IPS-NIHi11 (cell line): ENCODE data around the gene IGSF5.
"Not testable (repeated sequence)": the region's sequence is repeated elsewhere in the genome, so short reads cannot be mapped to it uniquely, and the experiment has no call there.

Experiments
- DNase-seq: peaks from one replicate; pipeline ENCODE4 v3.0.0; 2012; ENCODE audit warnings: mixed read lengths, low spot score

Gene IGSF5

DNA sequence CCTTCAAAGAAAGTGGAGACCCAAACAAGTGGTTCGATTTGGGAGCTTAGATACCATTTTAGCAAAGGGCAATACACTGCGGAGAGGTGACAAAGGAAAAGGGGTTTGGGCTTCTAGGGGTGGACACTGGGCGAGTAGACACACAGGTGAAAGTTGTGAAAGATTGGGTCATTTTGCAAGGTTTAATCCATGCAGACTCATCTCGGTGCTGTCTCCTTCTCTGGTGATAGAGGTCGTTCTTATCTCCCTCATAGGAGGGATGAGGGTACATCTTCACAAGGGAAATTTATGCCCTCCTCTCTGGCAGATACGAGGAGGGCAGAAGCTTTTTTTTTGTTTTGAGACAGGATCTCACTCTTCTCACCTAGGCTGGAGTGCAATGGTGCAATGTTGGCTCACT lies 6.4 kb upstream of the IGSF5 start:
- DNase-seq: no peak

DNA sequence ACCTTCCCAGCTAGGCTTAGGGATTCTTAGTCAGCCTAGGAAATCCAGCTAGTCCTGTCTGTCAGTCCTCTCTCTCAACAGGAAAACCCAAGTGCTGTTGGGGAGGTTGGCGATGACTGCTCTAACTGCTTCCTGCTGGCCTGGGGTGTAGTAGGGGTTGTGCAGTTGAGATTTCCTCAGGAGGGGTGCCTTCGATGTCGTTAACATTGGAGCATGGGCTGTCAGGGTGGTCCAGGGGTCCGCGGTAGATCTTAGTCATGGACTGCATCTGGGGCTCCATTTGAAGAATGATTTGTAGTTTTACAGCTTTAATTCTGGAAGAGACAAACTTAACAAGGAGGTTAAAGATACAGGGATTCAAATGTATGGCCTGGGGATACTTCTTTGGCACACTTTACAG lies 5.5 kb upstream of the IGSF5 start:
- not testable (repeated sequence) for DNase-seq

DNA sequence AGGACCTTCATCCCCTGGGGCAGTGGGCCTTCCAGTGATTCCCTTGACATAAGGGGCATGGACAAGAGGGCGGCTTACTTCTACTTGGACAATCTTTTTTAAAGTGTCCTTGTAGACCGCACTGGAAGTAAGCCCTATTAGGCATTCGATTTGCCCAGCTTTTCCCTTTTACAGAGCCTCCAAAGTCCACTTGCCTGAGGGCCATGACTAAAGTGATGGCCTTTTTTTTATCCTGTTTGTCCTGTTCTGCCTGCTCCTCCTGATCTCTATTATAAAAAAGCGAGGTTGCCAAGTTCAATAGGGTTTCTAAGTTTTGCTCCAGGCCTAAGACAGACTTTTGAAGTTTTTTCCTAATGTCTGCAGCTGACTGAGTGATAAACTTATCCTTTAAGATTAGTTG lies 2.4 kb upstream of the IGSF5 start:
- DNase-seq: not testable (repeated sequence)

DNA sequence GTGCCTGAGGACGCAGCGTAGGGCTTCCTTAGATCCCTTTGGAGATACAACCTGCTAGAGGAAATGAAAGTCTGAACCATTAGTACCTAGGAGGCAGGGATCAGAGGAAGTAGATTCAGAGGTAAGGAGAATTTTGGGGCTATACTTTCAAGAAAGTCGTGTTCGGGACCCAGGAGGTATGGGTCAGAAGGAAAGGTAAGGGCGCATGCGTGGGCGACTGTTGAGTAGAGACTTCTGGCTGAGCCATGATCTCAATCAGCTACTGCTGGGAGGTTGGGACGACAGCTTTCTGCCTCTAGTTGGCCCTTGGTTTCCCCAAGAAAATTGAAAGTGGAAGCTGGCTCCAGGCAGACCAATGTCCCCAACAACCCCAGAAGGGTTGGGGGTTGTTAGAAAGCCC lies 349 bp downstream of the IGSF5 start:
- DNase-seq: not testable (repeated sequence)

DNA sequence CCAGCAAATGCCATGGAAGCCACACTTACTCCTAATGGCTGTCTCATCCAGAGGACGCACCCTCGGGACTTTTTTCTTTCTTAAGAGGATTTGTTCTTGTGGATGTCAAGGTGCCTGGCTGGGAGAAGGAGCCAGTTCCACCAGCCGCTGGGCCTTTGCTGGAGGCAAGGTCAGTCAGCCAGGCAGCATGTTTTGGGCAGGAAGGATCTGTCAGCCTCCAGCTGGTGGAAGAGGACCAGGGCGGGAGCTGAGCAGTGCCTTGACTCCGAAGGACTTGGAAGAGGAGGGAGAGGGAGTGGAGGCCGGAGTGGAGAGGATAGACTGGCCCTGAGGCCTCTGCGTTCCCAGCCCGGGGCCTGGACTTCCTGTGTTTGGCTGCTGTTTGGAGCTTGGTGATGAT lies 5.7 kb downstream of the IGSF5 start:
- DNase-seq: no peak

DNA sequence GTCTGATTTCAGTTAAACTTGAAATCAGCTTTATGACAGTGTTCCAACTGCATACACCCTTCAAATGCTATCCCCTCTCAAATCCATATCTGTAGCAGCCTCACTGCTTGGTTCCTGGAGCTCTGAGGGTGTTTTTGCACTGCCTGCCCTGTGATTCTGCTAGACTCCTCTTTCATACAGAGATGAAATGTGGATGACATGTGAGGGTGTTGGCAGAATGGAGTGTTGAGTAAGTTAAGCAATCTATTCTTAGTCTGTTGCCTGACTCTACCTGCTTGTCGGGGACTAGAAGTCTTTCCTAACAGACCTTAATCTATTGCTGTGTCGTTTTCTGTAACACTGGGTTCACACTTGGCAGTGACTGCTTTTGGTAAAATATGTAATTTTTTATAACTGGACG lies 9.8 kb downstream of the IGSF5 start:
- no peak for DNase-seq

DNA sequence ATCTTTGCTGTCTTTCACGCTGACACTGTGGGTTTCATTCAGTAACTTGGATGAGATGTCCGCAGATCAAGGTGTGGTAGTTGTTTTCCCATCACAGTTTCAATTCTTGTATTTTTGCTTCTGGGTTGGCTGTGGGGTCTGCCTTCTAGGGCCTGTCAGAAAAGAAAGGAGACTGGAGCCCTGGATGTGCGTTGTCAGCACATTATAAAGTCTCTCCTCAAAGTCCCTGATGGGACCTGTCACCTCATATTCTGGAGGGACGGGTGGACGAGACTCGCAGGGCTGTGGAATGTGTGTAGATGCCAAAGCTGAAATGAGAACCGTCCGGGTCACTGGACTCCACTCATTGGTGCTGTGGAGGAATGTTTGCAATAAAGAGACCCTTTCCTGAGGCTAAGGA lies 11.3 kb downstream of the IGSF5 start:
- no peak for DNase-seq

DNA sequence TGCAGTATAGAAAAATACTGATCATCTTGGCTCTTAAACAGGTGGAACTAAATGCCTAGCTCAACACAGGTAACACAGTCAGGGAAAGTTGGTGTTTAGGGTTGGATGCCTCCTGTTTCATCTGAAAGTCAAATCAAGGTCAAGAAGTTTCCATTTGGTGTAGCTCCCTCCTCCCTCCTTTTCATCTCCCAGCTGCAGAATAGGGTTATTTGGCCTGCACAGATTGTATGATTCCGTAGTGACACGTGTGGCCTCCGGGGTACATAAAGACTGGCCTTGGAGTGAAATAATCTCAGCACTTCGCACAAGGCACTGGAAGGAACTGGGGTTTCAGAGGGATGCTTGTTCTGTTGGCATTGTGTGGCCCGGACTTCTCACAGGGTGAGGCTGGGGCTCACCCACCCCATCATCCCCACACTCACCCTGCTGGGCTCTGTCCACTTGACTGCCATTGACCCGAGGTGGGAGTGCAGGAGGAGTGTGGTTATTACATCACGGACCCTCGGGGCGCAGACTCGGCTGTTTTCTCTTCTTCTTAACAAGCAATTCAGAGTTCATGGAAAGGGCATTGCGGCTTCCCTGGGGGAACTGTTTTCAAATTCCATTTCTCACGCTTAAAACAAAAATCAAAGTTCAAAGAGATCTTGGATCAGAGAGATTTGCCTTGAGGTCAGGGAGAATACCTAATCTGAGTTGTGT lies 18.4 kb downstream of the IGSF5 start:
- no peak for DNase-seq

DNA sequence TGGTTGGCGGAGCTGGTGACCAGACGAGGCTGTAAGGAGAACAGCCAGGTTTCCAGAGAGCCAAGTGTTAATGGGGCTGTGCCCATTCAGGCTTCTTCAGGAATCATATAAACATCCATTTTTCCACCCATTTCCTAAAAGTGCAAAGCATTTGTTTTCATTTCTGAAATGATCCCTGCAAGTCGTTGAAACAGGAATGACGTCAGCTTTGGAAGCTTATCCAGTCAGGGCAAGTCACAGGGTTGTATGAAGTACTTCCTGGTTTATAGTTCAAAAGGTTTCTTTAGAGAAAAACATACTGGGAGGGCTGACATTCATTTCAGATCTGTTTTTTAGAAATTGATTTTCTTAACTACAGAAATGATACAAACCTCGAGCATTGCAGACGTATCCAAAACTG lies 29.2 kb downstream of the IGSF5 start:
- DNase-seq: no peak

DNA sequence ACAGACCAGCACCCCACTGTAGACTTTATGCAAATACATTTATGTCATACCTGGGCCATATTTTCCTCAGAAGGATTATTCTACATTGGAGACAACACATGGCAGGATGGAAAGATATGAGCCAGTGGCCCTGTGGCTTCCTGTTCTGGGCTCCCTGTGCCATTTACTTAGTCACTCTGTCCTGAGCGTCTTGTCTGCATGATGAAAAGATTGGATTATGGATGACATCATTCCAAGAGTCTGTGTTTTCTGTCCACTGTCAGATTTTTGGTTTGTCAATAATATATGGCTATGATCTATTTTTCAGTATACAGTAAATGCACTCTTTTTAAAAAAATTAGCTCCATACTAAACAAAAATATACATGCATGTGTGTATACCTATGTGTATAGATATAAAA lies 30.8 kb downstream of the IGSF5 start:
- no peak for DNase-seq

DNA sequence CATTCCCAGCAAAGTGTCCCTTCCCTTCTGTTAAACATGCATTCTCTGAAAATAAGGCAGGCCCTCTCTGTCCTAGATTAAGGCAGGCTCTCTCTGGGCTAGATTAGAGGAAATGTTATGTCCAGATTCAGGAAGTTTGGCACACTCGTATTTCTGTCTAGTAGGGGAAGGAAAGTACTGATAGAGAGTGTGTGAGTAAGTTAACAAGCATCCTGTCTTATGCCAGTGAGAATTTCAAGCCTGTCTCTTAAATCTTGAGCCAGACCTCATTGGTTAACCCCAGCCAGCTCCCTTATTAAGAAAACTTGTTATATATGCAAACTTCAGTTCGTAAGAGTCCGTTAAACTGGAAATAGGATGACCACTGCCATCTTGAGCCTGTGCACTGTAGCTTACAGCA lies 31.6 kb downstream of the IGSF5 start:
- no peak for DNase-seq

DNA sequence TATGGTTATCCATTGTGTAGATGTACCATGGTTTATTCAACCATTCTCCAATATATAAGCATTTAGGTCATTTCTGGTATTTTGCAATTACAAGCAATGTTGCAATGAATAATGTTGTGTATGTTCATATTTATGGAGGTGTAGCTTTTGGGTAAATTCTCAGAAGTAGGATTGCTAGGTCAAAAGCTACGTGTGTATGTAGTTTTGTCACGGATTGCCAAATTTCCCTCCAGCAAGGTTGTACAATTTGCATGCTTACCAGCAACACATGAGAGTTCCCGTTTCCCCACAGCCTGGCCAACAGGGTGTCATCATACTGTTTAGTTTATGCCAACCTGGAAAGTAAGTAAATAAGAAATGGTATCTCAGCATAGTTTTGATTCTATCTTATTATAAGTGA lies 36.3 kb downstream of the IGSF5 start:
- DNase-seq: no peak

DNA sequence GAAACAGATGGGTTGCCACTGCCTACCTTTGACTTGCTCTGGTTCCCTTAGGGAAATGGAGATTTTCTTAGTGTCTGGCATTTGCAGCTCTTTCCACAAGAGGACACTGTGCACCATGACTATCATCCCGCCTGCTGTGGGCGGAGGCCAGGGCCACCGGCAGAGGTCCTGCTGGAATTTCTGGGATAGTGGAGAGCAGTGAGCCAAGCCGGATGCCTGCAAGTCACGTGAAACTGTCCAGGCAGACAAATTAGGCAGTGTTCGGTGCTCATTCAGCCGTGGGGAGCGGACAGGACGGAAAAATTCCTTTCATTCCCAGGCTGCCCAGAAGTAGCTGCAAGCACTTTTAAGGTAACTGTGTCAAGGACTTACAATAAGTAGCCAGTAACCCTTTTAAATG lies 43.4 kb downstream of the IGSF5 start:
- peak; percentile 89 for DNase-seq

DNA sequence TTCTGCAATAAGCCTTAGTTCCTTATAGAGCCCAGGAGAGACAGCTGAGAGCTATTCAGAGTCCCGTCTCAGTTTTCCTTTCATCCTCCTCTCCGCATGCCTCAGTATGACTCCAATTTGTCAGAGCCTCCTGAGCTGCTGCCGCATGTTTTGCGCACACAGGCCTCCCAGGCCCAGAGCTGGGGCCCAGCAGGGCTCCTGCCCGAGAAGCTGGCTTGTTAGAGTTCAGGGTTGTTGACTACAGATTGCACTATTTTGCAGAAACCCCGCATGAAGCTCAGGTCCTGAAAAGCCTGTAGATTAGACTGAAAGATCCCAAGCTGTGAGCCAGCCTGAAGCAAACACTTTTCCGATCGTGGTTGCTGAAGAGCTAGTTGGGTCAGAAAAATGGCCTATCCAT lies 51.5 kb downstream of the IGSF5 start:
- no peak for DNase-seq

DNA sequence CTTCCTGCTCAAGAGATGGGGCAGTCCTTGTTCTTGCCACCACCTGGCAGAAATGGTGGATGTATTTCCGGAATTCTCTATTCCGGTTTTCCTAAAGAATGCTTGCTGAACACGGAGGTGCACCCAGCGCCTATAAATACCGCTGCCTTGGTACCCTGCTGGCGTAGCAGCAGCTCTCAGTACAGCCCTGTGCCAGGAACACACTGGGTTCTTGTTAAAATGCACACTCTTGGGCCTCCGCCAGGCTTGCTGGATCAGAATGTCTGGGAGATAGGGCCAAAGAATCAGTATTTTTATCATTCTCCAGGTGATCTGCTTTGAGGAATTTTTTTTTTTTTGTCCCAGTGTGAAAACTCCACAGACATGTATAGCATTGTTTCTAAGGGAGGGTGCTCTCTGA lies 54.2 kb downstream of the IGSF5 start:
- no peak for DNase-seq

DNA sequence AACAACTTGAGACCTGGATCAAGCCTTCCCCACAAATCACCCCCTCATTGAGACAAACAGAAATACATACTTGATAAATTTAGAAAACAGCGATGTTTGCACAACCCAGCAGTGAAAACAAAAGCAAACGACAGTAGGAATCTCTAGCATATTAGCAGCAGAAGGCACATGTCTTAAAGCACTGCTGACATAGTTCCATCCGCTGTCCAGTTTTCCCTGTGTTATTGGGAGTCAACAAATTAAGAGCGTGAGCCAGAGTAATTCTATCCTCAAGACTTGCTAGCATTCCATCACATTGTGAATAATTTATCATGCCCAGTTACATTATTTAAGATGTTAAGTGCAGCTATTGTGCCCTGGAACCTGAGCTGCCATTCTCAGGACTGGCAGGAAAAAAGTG lies 55.3 kb downstream of the IGSF5 start:
- no peak for DNase-seq

DNA sequence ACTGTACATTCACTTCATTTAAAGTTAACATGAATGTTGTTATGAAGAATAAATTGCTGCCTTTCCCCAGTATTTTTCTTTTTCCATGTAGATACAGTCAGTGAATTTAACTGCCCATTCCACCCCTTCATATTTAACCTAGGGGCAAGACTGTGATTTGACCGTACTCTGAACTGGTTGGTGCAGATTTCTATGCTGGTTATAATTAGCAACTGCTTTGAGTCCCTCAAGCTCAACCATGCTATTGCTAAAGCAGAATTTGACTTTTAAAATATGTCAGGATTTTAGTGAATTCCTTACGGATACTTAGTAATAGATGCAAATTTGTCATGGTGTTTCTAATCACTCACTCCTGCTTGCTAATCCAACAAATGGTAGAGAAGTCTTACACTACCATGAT lies 57.2 kb downstream of the IGSF5 start:
- DNase-seq: no peak

DNA sequence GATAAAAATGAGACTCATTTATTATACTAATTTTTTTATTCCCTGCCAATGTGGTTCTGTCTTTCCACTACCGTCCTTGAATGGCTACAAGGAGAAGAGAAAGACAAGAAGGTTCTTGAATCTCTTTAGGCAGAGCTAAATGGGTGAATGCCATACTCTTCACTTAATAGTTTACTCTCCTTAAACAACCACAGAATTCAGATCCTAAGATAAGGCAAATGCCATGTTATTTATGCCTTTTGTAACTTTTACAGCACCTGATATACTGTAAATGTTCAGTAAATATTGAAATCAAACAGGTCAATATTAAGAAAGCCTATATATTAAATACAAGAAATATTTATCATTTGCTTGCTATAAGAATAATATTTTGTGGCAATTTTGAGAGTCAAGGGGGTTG lies 58.4 kb downstream of the IGSF5 start:
- DNase-seq: no peak

DNA sequence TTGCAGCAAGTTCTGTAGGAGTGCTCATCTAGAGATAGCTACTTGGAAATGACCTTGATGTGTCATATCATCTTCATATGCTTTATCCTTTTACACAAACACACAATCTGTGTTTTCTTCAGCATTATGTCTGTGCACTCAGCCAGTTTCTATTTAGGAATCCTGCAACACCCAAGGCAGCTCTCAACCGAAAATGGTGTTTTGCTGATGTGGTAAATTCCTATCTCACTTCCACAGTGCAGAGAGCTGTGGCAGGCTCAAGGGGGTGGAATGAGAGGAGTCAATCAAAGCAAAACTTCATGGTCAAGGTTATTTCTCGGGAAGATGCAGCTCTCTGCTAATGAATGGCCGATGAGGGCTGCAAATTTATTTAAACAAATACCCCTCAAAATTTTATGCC lies 59.3 kb downstream of the IGSF5 start:
- no peak for DNase-seq

DNA sequence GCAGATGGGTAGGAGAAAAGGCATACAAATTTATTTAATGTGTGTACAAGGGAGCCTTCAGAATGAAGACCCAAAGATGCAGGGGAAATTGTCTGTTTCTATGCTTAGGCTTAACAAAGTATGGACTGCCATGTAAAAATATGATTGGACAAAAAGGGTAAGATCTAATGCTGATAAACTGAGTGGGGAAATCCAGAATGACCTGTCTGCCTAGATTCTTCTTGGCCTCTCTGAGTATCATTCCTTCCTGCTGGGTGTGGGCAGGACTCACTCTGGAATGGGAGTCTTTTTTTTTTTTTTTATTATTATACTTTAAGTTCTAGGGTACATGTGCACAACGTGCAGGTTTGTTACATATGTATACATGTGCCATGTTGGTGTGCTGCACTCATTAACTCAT lies 61.0 kb downstream of the IGSF5 start:
- DNase-seq: no peak

DNA sequence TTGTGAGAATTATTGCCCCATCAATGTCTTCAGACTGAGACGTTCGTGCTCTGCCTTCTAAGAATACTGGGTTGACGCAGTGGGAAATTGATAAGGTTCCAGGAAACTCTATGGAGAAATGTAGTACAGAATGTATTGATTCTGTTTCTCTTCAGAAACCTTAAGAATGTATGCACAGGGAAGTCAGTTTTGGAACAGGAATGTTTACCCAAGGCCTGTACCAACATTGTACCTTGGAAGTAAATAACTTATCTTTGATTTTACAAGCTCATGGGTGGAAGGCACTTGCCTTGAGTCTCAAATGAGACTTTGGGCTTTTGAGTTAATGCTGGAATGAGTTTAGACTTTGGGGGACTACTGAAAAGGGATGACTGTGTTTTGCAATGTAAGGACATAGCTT lies 62.8 kb downstream of the IGSF5 start:
- DNase-seq: no peak

DNA sequence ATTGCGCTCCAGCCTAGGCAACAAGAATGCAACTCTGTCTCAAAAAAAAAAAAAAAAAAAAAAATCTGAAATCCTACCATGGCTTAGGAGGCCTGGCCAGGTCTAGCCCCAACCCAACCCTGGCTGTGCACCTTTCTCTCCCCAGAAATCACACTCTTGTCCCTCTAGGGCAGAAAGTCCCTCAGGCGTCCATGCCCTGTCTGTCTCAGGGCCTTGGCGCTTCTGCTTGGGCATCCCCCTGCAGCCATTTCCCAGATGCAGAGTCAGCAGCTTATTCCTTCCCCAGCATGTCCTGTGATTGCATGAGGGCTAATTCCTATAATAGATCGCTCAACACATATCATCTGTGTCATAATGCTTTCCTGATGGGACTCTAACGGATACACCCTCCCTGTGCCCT lies 65.0 kb downstream of the IGSF5 start:
- DNase-seq: no peak

DNA sequence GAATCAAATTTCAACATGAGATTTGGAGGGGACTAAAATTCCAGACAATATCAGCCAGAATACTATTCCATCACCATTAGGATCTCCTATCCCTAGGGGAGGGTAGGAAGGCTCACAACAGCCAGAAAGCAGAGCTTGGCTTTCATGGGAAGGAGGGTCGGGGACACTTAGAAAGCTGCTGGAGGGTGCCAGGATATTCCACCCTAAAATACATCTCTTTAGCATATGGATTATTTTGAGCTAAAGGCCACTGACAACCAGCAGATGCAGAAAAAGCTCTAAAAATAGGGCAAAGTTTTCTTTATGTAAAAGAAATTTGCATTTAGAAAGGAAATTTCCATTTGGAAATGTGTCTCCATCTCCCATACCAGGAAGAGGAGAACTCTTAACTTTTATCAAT lies 68.0 kb downstream of the IGSF5 start:
- DNase-seq: no peak

DNA sequence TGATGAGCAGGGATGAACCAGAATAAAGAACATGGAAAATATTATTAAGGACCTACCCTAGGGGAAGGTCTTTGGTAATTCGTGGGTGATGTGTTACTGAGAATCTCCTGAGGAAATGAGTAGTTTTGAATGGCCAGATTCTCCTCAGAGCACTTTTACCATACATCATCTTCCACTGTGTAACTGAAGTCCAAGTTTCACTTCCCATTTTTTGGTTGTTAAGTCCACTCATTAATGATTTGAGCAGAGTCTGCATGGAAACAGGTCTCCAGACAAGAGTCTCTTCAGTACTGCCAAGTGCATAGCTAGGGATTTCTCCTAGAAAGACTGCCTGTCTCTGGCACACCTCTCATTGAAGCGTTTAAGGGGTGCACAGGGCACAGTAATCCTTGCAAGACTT lies 73.6 kb downstream of the IGSF5 start:
- no peak for DNase-seq

DNA sequence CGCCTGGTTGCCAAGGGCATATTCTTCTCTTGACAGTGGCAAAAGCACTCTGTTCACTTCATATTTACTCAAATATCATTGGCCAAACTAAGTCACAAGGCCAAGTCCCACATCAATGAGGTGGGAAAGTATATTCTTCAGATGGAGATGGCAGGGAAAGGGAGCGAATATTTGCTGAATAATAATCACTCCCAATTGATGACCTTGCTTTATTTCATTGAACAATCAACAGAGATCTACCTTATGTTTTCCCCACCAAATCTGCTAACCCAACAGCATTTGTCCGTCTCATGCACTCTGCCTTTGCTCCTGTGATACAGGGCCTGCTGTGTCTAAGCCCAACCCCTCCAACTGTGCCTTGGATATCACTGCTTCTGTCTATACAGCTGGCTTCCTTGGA lies 77.1 kb downstream of the IGSF5 start:
- DNase-seq: no peak
